ENCODE data around the gene ZMPSTE24. TPM values are rescaled to one million over a fixed set of nuclear protein-coding genes. Genes with fewer than 3 reads are reported as not detected.

Gene ZMPSTE24
- total and polyA plus RNA-seq, 9 donors: 19.0 to 44.4 (median 29.0) TPM

- no peak for DNase-seq
- Histone ChIP-seq H3K27ac (no peak overlapping the region), H3K4me3 (no peak overlapping the region), H3K9me3 (no peaks in the 10 kb centered on the region), H3K27me3 (no peaks in the 10 kb centered on the region), H3K4me1 (ENCODE audit: insufficient read depth) (no peaks in the 10 kb centered on the region), H3K36me3 (no peaks in the 10 kb centered on the region)
- 90 to 95% (median 92%) methylated on average over 10 of the region's 10 CpGs for WGBS, 3 donors
- intact Hi-C loops (cut with DNase I): no loop called here
- TF ChIP-seq EP300 (IDR thresholded peaks at IDR 0.05) (no peak), POLR2A (IDR thresholded peaks at IDR 0.05) (no peak), CTCF (IDR thresholded peaks at IDR 0.05) (no peak)
Measured at GRCh38 chr1:40301066-40301465, 43.0 kb downstream of the ZMPSTE24 start.

- WGBS, 3 donors: 88 to 93% (median 90%) methylated on average over 12 of the region's 12 CpGs
- Histone ChIP-seq H3K27ac (no peak overlapping the region), H3K9me3 (no peaks in the 10 kb centered on the region), H3K36me3 (no peaks in the 10 kb centered on the region), H3K4me1 (ENCODE audit: insufficient read depth) (no peaks in the 10 kb centered on the region), H3K4me3 (no peak overlapping the region), H3K27me3 (no peaks in the 10 kb centered on the region)
- TF ChIP-seq POLR2A (IDR thresholded peaks at IDR 0.05) (no peak), CTCF (IDR thresholded peaks at IDR 0.05) (no peak), EP300 (IDR thresholded peaks at IDR 0.05) (no peak)
- DNase-seq: no peak
- intact Hi-C loops (cut with DNase I): no loop called here
Measured at GRCh38 chr1:40301541-40302299, 43.7 kb downstream of the ZMPSTE24 start.

- no peak overlapping the region for H3K4me3 ChIP-seq
- TF ChIP-seq CTCF (IDR thresholded peaks at IDR 0.05) (no peak), POLR2A (IDR thresholded peaks at IDR 0.05) (no peak), EP300 (IDR thresholded peaks at IDR 0.05) (no peak)
- no peaks in the 10 kb centered on the region for H3K27me3 ChIP-seq
- H3K36me3 ChIP-seq: no peaks in the 10 kb centered on the region
- no peak overlapping the region for H3K27ac ChIP-seq
- DNase-seq: no peak
- intact Hi-C loops (cut with DNase I): no loop called here
- no peaks in the 10 kb centered on the region for H3K4me1 ChIP-seq (ENCODE audit: insufficient read depth)
- WGBS, 3 donors: 84 to 89% (median 88%) methylated on average over 7 to 13 of the region's 13 CpGs
- H3K9me3 ChIP-seq: no peaks in the 10 kb centered on the region
Measured at GRCh38 chr1:40302475-40302874, 44.4 kb downstream of the ZMPSTE24 start.

- H3K27ac ChIP-seq: no peak overlapping the region
- H3K9me3 ChIP-seq: no peaks in the 10 kb centered on the region
- no peaks in the 10 kb centered on the region for H3K27me3 ChIP-seq
- TF ChIP-seq CTCF (IDR thresholded peaks at IDR 0.05) (no peak), EP300 (IDR thresholded peaks at IDR 0.05) (no peak), POLR2A (IDR thresholded peaks at IDR 0.05) (no peak)
- no peaks in the 10 kb centered on the region for H3K36me3 ChIP-seq
- H3K4me1 ChIP-seq (ENCODE audit: insufficient read depth): peaks cover 1% of the 10 kb centered on the region
- no peak for DNase-seq
- H3K4me3 ChIP-seq: no peak overlapping the region
- intact Hi-C loops (cut with DNase I): no loop called here
- WGBS, 3 donors: 61 to 75% (median 73%) methylated on average over 29 to 38 of the region's 38 CpGs
Measured at GRCh38 chr1:40303051-40303771, 45.2 kb downstream of the ZMPSTE24 start.

All from ovary (tissue), 9 donors.